Astrocyte (in vitro differentiated cells and primary cell): Measurements from ENCODE around the gene PLCH2.

ENCODE experiments used
- CTCF ChIP-seq: IDR thresholded peaks from 2 replicates; pipeline ENCODE4 v1.5.1; 2011; ENCODE audit warnings: low read depth, mild to moderate bottlenecking, inconsistent platforms, low read length, moderate library complexity; ENCODE audit not compliant: insufficient read depth
- EZH2 ChIP-seq: IDR thresholded peaks from 2 replicates; pipeline ENCODE4 v1.6.1; 2012; ENCODE audit warnings: mild to moderate bottlenecking, low read length, inconsistent platforms; ENCODE audit not compliant: insufficient read depth

DNA sequence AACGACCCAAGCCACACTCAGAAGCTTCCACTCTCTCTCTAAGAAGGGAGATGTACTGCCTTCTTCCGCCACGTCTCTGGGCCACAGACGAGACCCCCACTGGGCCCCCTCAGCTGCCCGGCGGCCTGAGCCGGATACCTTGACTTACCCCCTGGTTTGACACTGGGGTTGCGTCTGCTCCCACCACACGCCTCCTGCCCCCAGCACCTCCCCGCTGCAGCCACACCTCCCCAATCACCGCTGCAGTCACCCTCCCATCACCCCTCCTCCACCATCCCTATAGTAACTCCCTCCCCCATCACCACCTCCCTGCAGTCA, 39.6 kb downstream of the PLCH2 start:
- no peak for TF ChIP-seq CTCF
- no peak for TF ChIP-seq EZH2
